Effector memory CD4-positive, alpha-beta T cell (primary cell): ENCODE results near the gene B9D1.

Experiments
- DNase-seq, 3 donors: peaks; one replicate each; pipeline ENCODE4 v3.0.0-alpha.2; 2020
- H3K27ac ChIP-seq: 2 replicates; pipeline ENCODE4 v1.7.0; 2013; ENCODE audit warnings: mild to moderate bottlenecking, low read length, moderate library complexity; ENCODE audit not compliant: insufficient read depth, poor library complexity, severe bottlenecking
- H3K27me3 ChIP-seq: replicated peaks from 2 replicates; pipeline ENCODE4 v1.7.0; 2013; ENCODE audit warnings: mild to moderate bottlenecking, low read length; ENCODE audit not compliant: insufficient read depth, control insufficient read depth, poor library complexity, severe bottlenecking
- H3K36me3 ChIP-seq: 2 replicates; pipeline ENCODE4 v1.7.0; 2013; ENCODE audit warnings: mild to moderate bottlenecking, low read length, moderate library complexity; ENCODE audit not compliant: control insufficient read depth, insufficient read depth
- H3K4me1 ChIP-seq: 2 replicates; pipeline ENCODE4 v1.7.0; 2013; ENCODE audit warnings: low read length, mild to moderate bottlenecking; ENCODE audit not compliant: control insufficient read depth, insufficient read depth, poor library complexity, severe bottlenecking
- H3K4me3 ChIP-seq: 2 replicates; pipeline ENCODE4 v1.7.0; 2013; ENCODE audit warnings: low read length, low read depth, mild to moderate bottlenecking; ENCODE audit not compliant: insufficient read depth, poor library complexity, severe bottlenecking
- H3K9me3 ChIP-seq: 2 replicates; pipeline ENCODE4 v1.7.0; 2013; ENCODE audit warnings: mild to moderate bottlenecking, low read length, moderate library complexity; ENCODE audit not compliant: control insufficient read depth

The B9D1 gene

DNA sequence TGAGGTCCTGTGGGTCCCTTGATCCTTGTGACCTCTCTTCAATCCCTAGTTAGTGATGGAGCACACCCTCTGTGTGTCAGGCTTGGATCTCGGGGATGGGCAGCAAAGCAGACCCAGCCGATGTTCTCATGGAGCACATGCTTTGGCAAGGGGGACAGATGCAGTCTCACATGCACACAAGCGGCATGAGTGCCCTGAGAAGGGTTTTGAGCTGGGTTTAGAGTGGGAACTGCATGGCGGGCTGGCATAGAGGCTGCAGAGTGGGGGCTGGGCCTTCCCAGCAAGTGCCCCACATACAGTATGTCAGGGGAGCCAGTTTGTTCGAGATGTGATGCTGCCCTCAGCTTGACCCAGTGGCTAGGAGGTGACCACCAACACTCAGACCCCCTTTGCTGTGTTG is 41.6 kb downstream of the B9D1 start:
- Histone ChIP-seq H3K4me1 (no peaks in the 10 kb centered on the region), H3K27me3 (no peaks in the 10 kb centered on the region), H3K9me3 (no peaks in the 10 kb centered on the region), H3K36me3 (no peaks in the 10 kb centered on the region), H3K27ac (no peak overlapping the region), H3K4me3 (no peak overlapping the region)
- no peak for DNase-seq

DNA sequence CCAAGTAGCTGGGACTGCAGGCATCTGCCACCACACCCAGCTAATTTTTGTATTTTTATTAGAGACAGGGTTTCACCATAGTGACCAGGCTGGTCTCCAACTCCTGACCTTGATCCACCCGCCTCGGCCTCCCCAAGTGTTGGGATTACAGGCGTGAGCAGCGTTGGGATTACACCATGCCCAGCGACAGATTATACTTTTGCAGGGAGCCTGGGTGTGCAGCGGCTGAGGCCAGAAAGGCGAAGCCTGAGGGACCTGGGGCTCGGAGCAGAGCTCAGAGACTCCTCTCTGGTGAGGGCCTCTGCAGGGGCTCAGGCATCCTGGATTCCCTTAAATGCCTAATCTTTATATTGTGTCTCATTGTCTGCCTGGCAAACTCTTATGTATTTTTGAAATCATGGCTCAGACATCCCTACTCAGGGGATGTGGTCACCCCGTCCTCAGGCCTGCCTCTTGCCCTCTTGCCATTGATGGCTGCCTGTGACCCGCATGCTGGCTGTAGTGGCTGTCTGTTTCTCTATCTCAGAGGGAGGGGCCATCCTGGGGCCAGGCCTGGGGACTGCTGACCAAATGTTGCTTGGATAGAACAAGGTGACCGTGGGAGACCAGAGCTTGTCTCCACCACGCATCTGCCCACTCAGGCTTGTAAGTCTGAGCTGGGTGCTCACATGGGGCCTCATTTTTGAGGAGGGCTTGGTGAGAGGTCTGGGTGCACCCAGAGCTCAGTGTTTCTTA is 42.6 kb downstream of the B9D1 start:
- Histone ChIP-seq H3K36me3 (no peaks in the 10 kb centered on the region), H3K4me1 (no peaks in the 10 kb centered on the region)

DNA sequence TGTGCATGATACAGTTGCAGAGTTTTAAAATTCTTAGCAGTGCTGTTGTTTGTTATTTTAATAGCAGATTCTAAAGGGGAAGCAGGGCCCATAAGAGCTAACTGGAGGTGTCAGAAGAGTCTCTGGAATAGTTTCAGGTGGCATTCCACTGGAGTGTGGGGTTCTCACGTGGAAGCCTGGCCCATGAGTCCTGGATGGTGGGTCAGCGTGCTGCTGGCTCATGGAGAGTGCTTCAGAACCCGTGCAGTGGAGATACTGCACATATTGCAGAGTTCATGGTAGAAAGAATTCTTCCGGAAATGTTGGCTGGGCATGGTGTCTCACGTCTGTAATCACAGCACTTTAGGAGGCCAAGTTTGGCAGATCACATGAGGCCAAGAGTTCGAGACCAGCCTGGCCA is 43.9 kb downstream of the B9D1 start:
- Histone ChIP-seq H3K27me3 (no peaks in the 10 kb centered on the region), H3K4me3 (no peak overlapping the region), H3K4me1 (no peaks in the 10 kb centered on the region), H3K27ac (no peak overlapping the region), H3K9me3 (no peaks in the 10 kb centered on the region), H3K36me3 (no peaks in the 10 kb centered on the region)
- DNase-seq = no peak

More for the DNA sequence above, 42.6 kb downstream of the B9D1 start:
- DNase-seq = no peak
- no peak overlapping the region for H3K27ac ChIP-seq
- no peaks in the 10 kb centered on the region for H3K27me3 ChIP-seq
- no peaks in the 10 kb centered on the region for H3K9me3 ChIP-seq
- no peak overlapping the region for H3K4me3 ChIP-seq

DNA sequence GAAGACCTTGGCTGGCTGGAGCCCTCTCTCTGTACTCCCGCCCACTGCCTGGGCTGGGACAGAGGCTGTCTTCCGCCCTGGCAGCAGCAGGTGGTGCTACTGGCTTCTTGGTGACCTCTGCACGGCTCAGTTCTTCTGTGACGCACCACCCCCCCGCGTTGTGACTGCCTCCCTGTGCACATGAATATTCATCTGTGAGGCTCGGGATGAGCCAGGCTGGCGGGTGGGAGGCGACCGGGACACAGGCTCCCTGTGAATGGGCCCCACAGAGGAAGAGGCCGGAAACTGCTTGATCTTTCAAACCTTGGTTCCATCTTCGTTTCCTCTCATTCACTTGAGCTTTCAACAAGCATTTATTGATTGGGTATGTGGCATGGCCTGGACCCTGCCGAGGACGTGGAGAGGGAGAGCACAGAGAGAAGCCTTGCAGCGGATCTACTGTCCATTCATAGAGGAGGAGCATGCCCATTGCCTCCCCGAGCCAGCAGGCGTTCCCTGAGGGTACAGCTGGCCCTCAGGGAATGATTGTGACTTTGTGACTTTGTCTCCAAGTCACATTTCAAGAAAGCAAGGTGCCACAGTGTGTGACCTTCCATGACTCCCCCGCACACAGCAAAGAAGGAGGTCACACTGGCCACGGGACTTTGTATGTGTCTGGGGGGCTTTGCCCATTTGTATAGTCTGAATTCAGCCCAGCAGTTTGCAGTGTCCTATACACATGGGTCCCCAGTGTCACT is 45.0 kb downstream of the B9D1 start:
- Histone ChIP-seq H3K4me3 (no peak overlapping the region), H3K4me1 (no peaks in the 10 kb centered on the region), H3K36me3 (no peaks in the 10 kb centered on the region), H3K9me3 (no peaks in the 10 kb centered on the region), H3K27ac (no peak overlapping the region), H3K27me3 (no peaks in the 10 kb centered on the region)
- DNase-seq = no peak

DNA sequence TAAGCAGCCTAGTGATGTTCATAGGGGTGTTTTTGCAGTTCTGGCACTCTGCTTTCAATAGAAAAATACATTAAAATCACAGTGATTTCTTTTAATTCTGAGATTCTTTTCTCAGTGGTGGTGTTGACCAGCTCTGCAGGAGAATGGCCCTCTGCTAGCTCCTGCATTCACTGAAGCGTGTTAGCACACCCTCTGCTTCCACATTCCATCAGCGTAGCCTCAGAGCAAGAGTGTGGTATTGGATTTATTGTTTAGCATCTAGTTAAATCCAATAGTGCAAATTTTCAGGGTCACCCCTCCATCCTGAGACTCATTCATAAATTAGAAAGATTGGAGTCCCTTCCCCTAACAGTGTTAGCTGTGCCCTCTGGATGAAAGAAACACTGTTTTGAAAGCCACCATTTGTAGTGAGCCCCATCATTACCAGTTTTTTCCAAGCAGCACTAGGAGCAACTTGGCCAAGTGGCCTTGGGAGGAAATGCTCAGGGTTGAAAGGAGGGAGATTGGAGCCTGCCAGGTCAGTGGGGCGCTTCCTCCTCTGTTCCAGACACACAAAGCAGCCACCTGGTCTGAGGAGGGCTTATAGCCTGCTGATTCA is 45.7 kb downstream of the B9D1 start:
- H3K4me1 ChIP-seq = no peaks in the 10 kb centered on the region
- no peak for DNase-seq
- H3K4me3 ChIP-seq = no peak overlapping the region
- H3K27ac ChIP-seq = no peak overlapping the region
- no peaks in the 10 kb centered on the region for H3K9me3 ChIP-seq
- H3K36me3 ChIP-seq = no peaks in the 10 kb centered on the region
- no peaks in the 10 kb centered on the region for H3K27me3 ChIP-seq

DNA sequence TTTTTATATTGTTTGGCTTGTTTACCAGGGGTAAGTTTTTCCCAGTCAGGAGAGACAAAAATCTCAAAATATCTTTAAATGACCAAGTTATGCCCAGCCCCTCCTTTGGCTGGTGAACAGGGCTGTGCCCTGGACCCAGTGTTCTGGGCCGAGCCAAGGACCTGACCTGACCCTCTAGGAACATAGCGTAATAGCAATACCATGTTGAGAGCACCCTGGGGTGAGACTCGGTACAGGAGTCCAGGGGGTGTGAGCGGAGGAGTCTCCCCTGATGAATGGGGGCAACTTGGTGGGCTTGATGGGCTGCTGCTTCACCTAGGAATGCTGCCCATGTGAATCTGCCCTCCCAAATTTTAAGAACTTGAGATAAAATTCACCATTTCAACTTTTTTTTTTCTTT is 47.4 kb downstream of the B9D1 start:
- no peak for DNase-seq
- Histone ChIP-seq H3K9me3 (no peaks in the 10 kb centered on the region), H3K36me3 (no peaks in the 10 kb centered on the region), H3K27me3 (no peaks in the 10 kb centered on the region), H3K4me3 (no peak overlapping the region), H3K27ac (no peak overlapping the region), H3K4me1 (no peaks in the 10 kb centered on the region)

DNA sequence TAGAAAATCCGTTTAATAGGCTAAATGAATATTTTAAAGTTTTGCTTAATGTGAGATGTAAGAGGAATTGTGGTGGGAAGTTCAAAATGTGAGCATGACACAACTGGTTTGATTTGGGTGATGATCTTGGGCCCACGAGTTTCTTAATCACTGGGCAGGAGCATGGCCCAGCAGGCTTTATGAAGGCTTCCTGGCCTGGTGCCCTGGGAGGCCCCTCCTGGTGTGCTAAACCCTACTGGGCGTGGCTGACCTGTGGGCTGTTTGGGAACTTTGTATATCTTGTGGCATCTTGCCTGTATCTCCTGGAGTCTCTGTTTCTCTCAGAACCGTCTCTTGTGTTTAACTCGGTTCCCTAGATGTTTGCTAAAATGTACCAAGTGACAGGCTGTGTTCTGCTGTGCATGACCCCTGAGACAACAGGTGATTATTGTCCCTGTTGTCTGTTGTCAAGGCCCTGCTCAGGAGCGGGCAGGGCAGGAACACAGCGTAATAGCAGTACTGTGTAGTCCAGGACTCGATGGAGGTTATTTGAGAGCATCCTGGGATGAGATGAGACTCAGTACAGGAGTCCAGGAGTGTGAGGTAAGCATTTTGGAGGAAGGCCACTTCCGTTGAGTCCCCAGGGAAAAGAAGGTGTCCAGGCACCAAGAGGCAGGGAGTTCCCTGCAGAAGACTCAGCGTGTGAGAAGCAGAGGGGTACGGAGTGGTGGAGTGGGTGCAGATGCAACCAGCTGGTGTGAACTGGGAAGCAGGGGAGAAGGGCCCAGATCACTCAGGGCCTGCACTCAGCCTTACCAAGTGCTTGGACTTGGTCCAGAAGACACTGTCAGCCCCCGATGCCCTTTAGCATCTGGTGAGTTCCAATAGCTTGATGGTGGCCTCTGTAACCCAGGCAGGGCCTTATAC is 48.5 kb downstream of the B9D1 start:
- no peak overlapping the region for H3K27ac ChIP-seq
- no peaks in the 10 kb centered on the region for H3K36me3 ChIP-seq
- no peak overlapping the region for H3K4me3 ChIP-seq
- H3K27me3 ChIP-seq = no peaks in the 10 kb centered on the region
- no peaks in the 10 kb centered on the region for H3K9me3 ChIP-seq
- no peak for DNase-seq
- no peaks in the 10 kb centered on the region for H3K4me1 ChIP-seq

DNA sequence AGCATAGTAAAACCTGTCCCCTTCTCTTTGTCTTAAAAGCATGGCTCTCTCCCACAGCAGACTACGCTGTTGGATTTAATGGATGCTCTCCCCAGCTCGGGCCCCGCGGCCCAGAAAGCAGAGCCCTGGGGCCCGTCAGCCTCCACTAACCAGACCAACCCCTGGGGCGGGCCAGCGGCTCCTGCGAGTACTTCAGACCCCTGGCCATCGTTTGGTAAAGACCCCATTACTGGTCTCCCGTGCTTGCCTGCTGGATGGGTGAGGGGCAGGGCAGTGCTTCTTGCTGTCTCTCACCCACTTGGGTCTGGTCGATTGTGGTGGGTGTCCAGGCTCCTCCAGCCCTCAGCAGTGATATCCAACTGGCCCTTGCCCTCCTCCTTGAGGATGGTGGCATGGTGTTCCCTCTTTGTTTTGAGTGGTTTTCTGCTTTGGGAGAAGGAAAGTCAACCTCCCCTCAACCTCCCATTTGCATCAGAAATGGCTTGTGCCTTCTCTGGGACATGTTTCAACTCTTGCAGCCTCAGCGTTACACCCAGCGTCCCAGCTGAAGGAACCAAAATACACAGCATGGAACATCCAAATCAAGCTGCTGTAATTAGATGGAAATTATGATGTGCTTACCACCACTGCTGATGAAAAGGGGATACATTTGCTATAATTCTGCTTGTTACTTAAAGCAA is 49.3 kb downstream of the B9D1 start:
- no peaks in the 10 kb centered on the region for H3K27me3 ChIP-seq
- H3K36me3 ChIP-seq = no peaks in the 10 kb centered on the region
- no peak for DNase-seq
- no peaks in the 10 kb centered on the region for H3K9me3 ChIP-seq
- H3K27ac ChIP-seq = no peak overlapping the region
- H3K4me3 ChIP-seq = no peak overlapping the region
- no peaks in the 10 kb centered on the region for H3K4me1 ChIP-seq

DNA sequence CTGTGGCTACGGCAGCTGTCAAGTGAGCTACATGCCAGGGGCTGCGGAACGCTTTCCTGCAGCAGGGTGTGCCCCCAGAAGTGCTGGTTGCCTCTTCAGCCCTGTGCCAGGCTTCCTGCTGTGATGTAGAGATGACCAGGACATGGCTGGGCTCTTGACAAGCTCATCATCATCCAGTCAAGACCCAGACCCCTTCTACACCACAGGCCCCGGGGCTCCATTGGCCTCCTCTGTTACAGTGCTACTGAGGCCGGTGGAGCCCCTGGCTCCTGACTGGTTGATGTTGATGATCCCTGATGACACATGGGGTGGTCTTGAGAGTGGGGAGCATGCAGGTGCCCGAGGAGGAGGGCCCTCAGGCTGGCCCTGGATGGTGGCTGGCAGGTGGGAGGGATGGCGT is 50.1 kb downstream of the B9D1 start:
- no peak overlapping the region for H3K27ac ChIP-seq
- H3K27me3 ChIP-seq = no peaks in the 10 kb centered on the region
- no peaks in the 10 kb centered on the region for H3K9me3 ChIP-seq
- H3K4me3 ChIP-seq = no peak overlapping the region
- H3K36me3 ChIP-seq = no peaks in the 10 kb centered on the region
- no peak for DNase-seq
- H3K4me1 ChIP-seq = no peaks in the 10 kb centered on the region
